Measurements from ENCODE around the gene TERT.
"Not testable (repeated sequence)": the region's sequence is repeated elsewhere in the genome, so short reads cannot be mapped to it uniquely, and the experiment has no call there.

TERT gene

GRCh38 chr5:1326901-1327756 is 32.3 kb upstream of the TERT start:
- H3K4me3 ChIP-seq; in situ Hi-C loops (cut with MboI; ENCODE audit: low sequenced_read_pairs); H3K27me3 ChIP-seq (ENCODE audit: low read depth); DNase-seq (ENCODE audit: low spot score in 2 of 2); H3K9me3 ChIP-seq; H3K4me1 ChIP-seq: not testable (repeated sequence)
- H3K36me3 ChIP-seq (replicated peaks) = peaks cover 44% of the 10 kb centered on the region

DNA sequence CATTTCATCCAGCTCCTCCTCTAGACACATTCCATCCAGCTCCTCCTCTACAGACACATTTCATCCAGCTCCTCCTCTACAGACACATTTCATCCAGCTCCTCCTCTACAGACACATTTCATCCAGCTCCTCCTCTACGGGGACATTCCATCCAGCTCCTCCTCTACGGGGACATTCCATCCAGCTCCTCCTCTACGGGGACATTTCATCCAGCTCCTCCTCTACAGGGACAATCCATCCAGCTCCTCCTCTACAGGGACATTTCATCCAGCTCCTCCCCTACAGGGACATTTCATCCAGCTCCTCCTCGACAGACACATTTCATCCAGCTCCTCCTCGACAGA is 31.6 kb upstream of the TERT start:
- DNase-seq (ENCODE audit: low spot score in 2 of 2); H3K9me3 ChIP-seq; H3K4me3 ChIP-seq; H3K4me1 ChIP-seq; in situ Hi-C loops (cut with MboI; ENCODE audit: low sequenced_read_pairs); H3K27me3 ChIP-seq (ENCODE audit: low read depth): not testable (repeated sequence)
- peaks cover 45% of the 10 kb centered on the region for H3K36me3 ChIP-seq (replicated peaks)

DNA sequence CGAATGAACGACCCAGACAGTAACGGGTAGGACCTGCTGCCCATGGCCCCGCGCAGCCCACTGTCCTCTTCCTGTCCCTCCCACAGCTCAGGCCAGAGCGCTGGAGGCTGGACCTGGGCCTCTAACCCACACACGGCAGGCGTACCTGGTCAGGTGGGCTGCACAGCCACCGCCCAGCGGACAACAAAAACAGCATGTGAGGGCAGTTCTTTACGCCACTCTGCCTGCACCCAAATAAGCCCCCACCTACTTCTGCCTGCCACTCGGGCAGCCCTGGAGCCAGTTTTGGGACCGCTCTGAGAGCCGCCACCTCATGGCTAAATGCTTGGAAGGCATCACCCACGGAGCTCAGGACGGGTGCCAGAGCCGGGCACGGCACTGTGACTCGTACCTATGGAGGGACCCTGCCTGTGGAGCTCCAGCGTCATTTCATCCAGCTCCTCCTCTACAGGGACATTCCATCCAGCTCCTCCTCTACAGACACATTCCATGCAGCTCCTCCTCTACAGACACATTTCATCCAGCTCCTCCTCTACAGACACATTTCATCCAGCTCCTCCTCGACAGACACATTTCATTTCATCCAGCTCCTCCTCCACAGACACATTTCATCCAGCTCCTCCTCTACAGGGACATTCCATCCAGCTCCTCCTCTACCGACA is 31.1 kb upstream of the TERT start:
- Histone ChIP-seq H3K27me3 (ENCODE audit: low read depth) (no peaks in the 10 kb centered on the region), H3K9me3 (no peaks in the 10 kb centered on the region), H3K4me3 (no peak overlapping the region), H3K36me3 (replicated peaks) (peaks cover 45% of the 10 kb centered on the region), H3K4me1 (no peaks in the 10 kb centered on the region)
- DNase-seq (ENCODE audit: low spot score in 2 of 2) = no peak
- in situ Hi-C loops (cut with MboI; ENCODE audit: low sequenced_read_pairs) = no loop called here

DNA sequence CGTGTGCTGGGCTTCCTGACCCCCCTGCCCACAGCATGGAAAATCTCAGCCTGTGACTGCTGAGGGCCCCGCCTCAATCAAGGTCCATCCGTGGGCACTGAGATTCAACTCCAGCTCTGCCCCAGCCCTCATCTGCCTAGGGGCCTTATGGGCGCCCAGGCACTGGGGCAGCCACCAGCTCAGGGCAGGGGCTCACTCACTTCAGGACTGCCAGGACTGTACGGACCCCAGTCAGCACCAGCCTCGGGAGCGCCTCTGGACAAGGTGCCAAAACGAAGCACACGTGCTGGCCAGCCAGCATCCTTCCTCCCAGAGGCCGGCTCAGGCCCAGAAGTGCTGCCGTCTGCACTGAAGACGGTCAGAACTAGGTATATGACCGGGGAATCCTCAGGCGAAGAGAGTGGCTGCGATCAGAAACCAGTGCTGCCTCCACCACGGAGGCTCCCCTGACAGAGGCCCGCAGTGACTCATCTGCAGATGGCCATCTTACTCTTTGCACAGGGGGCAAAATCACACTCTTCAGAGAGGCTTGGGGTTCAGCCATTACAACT is 30.4 kb upstream of the TERT start:
- in situ Hi-C loops (cut with MboI; ENCODE audit: low sequenced_read_pairs) = no loop called here
- Histone ChIP-seq H3K27me3 (ENCODE audit: low read depth) (no peaks in the 10 kb centered on the region), H3K4me1 (no peaks in the 10 kb centered on the region), H3K9me3 (no peaks in the 10 kb centered on the region), H3K36me3 (replicated peaks) (peaks cover 46% of the 10 kb centered on the region), H3K4me3 (no peak overlapping the region)
- no peak for DNase-seq (ENCODE audit: low spot score in 2 of 2)

GRCh38 chr5:1324719-1325190 is 29.9 kb upstream of the TERT start:
- Histone ChIP-seq H3K4me3 (no peak overlapping the region), H3K27me3 (ENCODE audit: low read depth) (no peaks in the 10 kb centered on the region), H3K9me3 (no peaks in the 10 kb centered on the region), H3K4me1 (no peaks in the 10 kb centered on the region), H3K36me3 (replicated peaks) (peaks cover 47% of the 10 kb centered on the region)
- in situ Hi-C loops (cut with MboI; ENCODE audit: low sequenced_read_pairs) = no loop called here
- no peak for DNase-seq (ENCODE audit: low spot score in 2 of 2)

- H3K4me1 ChIP-seq = no peaks in the 10 kb centered on the region
- no peak overlapping the region for H3K4me3 ChIP-seq
- no peak for DNase-seq (ENCODE audit: low spot score in 2 of 2)
- no peaks in the 10 kb centered on the region for H3K27me3 ChIP-seq (ENCODE audit: low read depth)
- in situ Hi-C loops (cut with MboI; ENCODE audit: low sequenced_read_pairs) = no loop called here
- H3K9me3 ChIP-seq = no peaks in the 10 kb centered on the region
- peaks cover 52% of the 10 kb centered on the region for H3K36me3 ChIP-seq (replicated peaks)
Observed at GRCh38 chr5:1324301-1324700, 29.4 kb upstream of the TERT start.

DNA sequence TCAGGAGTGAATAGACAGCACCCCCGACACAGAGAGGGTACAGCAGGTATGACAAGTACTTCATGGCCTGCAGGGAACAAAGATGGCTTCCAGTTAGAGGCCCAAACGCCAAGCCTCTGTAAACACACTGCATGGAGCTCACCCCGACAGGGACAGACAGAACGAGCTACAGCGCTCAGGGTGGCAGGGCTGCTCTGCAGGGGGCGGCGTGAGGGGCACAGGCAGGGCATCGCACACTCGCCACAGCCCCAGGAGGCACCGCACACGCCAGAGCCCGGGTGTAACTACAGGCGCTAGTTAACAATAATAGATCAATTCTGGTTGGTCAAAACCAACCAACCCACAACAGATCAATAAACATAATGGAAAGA is 28.9 kb upstream of the TERT start:
- Histone ChIP-seq H3K4me1 (no peaks in the 10 kb centered on the region), H3K9me3 (no peaks in the 10 kb centered on the region), H3K27me3 (ENCODE audit: low read depth) (no peaks in the 10 kb centered on the region), H3K4me3 (no peak overlapping the region), H3K36me3 (replicated peaks) (peaks cover 54% of the 10 kb centered on the region)
- DNase-seq (ENCODE audit: low spot score in 2 of 2) = no peak
- in situ Hi-C loops (cut with MboI; ENCODE audit: low sequenced_read_pairs) = no loop called here

- H3K36me3 ChIP-seq (replicated peaks) = peaks cover 60% of the 10 kb centered on the region
- H3K4me1 ChIP-seq = no peaks in the 10 kb centered on the region
- in situ Hi-C loops (cut with MboI; ENCODE audit: low sequenced_read_pairs) = no loop called here
- no peak overlapping the region for H3K4me3 ChIP-seq
- H3K9me3 ChIP-seq = no peaks in the 10 kb centered on the region
- no peak for DNase-seq (ENCODE audit: low spot score in 2 of 2)
- H3K27me3 ChIP-seq (ENCODE audit: low read depth) = no peaks in the 10 kb centered on the region
Observed at GRCh38 chr5:1322955-1323802, 28.3 kb upstream of the TERT start.

DNA sequence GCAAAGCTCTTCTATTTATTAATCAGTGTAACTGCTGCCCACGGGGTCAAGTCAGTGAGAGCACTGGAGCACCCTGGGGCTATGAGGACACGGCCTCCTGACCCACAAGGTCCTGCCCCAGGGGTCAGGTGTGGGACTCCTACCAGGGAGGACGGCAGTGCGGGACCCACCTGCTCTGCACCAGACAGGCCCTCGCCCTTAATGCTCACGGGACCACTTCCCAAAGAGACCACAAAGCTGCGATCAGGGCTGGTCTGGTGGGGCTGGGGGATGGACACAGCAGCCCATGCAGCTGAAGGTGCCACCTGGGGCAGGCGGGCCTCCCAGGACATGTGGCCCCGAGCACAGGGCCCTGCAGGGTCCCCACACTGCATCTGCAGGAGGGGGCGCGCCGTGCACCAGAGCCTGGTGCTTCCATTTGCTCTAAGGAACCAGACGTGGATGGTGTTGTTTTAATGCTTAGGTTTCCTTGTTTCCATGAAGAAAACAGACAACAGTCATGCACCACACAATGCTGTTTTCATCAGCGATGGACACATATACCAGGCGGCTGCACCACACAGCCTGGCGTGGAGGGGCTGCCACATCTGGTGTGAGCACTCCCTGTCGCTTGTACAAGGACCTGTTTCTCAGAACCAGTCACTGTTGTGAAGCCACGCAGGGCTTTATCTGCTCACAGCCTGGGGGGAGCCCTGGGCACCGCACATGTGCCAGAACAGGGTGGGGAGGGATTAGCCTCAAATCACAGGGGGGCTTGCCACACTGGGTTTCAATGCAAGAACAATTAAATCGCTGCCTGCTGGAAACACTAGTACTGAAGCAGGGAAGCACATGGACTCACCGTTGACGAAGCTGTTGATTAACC is 27.4 kb upstream of the TERT start:
- no peaks in the 10 kb centered on the region for H3K4me1 ChIP-seq
- in situ Hi-C loops (cut with MboI; ENCODE audit: low sequenced_read_pairs) = no loop called here
- no peak for DNase-seq (ENCODE audit: low spot score in 2 of 2)
- no peaks in the 10 kb centered on the region for H3K27me3 ChIP-seq (ENCODE audit: low read depth)
- H3K36me3 ChIP-seq (replicated peaks) = peaks cover 63% of the 10 kb centered on the region
- H3K9me3 ChIP-seq = no peaks in the 10 kb centered on the region
- H3K4me3 ChIP-seq = no peak overlapping the region

DNA sequence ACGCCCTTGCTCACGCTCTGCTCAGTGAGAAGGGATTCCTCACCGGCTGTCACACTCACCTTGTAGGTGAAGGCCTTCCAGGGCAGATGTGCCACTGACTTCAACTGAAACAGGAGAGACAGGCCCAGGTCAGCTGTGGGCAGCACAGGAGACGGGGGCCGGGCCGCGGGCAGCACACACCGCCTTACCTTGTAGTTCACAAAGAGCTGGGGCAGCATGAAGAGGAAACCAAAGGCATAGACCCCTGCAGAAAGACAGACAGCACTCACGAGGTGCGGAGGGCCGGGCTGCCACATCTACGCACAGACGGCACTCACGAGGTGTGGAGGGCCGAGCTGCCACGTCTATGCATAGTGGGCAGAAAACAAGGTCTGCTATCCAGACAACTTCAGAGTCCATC is 26.7 kb upstream of the TERT start:
- Histone ChIP-seq H3K9me3 (no peaks in the 10 kb centered on the region), H3K4me1 (no peaks in the 10 kb centered on the region), H3K4me3 (no peak overlapping the region), H3K36me3 (replicated peaks) (peaks cover 66% of the 10 kb centered on the region), H3K27me3 (ENCODE audit: low read depth) (no peaks in the 10 kb centered on the region)
- in situ Hi-C loops (cut with MboI; ENCODE audit: low sequenced_read_pairs) = no loop called here
- no peak for DNase-seq (ENCODE audit: low spot score in 2 of 2)

DNA sequence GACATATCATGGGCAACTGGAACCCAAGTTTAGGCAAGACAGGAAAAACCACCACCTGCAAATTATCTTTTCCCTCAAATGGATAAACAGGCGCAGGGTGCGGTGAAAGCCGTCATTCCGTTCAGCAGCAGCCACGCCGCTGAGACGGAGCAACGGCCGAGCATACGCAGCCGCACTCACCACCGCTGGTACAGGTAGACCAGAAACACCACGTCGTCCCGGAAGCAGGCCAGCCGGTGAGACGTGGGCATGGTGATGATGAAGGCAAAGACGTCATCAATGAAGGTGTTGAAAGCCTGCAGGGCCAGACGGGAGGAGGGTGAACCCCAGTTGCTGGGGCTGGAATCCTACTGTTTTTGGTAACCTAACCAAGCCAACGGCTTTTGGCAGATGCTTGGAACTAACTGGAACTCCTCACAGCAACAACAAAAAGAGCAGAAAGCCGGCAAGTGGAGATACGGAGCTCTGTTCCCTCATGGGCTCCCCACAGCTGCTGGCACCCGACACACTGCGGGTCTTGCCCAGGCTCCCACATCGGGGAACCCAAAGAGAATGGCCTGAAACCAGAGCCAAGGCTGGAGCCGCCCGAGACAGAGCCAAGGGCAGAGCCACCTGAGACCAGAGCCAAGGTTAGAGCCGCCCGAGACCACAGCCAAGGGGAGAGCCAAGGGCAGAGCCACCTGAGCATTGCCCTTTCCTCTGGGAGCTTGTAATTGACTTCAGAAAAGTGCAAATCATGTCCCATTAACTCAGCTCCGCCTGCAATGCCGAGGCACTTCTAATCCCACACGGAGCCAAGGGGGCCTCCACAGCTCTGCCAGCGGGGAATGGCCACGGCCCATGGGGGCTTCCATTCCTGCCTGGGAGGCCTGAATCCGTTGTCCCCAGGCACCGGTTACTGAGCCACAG is 25.8 kb upstream of the TERT start:
- Histone ChIP-seq H3K27me3 (ENCODE audit: low read depth) (no peaks in the 10 kb centered on the region), H3K36me3 (replicated peaks) (peaks cover 66% of the 10 kb centered on the region), H3K9me3 (no peaks in the 10 kb centered on the region), H3K4me3 (no peak overlapping the region), H3K4me1 (peaks cover 3% of the 10 kb centered on the region; the same call in 1 of the 2 replicates)
- DNase-seq (ENCODE audit: low spot score in 2 of 2) = no peak
- in situ Hi-C loops (cut with MboI; ENCODE audit: low sequenced_read_pairs) = no loop called here
